HCT116 (cell line): ENCODE data around the gene PDZRN4.

Experiments
- CEBPB ChIP-seq: IDR thresholded peaks from 2 replicates; pipeline ENCODE4 v1.6.1; 2012; ENCODE audit warnings: low read depth
- EGR1 ChIP-seq: IDR thresholded peaks from 2 replicates; pipeline ENCODE4 v1.6.1; 2012; ENCODE audit warnings: low read depth
- EZH2 ChIP-seq: fragments of 200-600 bp; sonication (generic); IDR thresholded peaks from 2 replicates; pipeline ENCODE4 v1.6.1; 2017; ENCODE audit warnings: antibody characterized with exemption, mixed run types
- POLR2A ChIP-seq: IDR thresholded peaks from 2 replicates; pipeline ENCODE4 v1.7.0; 2011; ENCODE audit warnings: borderline replicate concordance; ENCODE audit not compliant: insufficient read depth, insufficient read length; ENCODE audit errors: extremely low read depth
- YY1 ChIP-seq: IDR thresholded peaks from 2 replicates; pipeline ENCODE4 v1.6.1; 2011; ENCODE audit warnings: low read length, low read depth, moderate library complexity, mild to moderate bottlenecking; ENCODE audit not compliant: insufficient replicate concordance; ENCODE audit errors: extremely low read depth
- TF ChIP-seq, protein P1 (sequence below), 3 experiments: fragments of 200-600 bp in 1 of 3; sonication (generic) in 1 of 3; IDR thresholded peaks in 2 of 3; conservative IDR thresholded peaks in 1 of 3; 2 replicates each; pipeline ENCODE4 v1.5.1; 2012 to 2017; ENCODE audit warnings: low read depth in 2 of 3, low read length in 2 of 3, antibody characterized with exemption in 1 of 3, borderline replicate concordance in 1 of 3, control low read depth in 1 of 3, mild to moderate bottlenecking in 1 of 3, mixed read lengths in 1 of 3, mixed run types in 1 of 3, moderate library complexity in 1 of 3; ENCODE audit not compliant: insufficient read depth in 1 of 3
- TF ChIP-seq, protein P2 (sequence below): IDR thresholded peaks from 2 replicates; pipeline ENCODE4 v1.6.1; 2012; ENCODE audit warnings: low read depth

DNA sequence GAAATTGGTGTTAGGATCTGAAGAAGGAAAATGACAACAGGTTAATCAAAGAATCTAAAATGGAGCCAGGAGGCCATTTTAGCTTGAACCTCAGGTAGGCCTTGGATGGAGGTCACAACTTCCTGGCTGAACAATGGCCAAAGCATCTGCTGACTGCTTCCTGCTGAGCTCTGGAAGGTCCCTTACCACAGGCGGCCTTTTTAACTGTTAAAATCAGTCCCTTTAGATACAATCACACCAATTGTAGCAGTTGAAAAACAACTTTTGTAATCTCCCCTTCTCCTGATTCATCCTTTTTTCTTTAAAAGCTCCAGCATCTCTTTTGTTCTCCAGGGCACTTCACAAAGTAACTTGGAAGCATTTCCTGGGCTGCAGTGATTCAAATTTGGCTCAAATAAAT is 388.8 kb downstream of the PDZRN4 start:
- TF ChIP-seq, protein P1, sequence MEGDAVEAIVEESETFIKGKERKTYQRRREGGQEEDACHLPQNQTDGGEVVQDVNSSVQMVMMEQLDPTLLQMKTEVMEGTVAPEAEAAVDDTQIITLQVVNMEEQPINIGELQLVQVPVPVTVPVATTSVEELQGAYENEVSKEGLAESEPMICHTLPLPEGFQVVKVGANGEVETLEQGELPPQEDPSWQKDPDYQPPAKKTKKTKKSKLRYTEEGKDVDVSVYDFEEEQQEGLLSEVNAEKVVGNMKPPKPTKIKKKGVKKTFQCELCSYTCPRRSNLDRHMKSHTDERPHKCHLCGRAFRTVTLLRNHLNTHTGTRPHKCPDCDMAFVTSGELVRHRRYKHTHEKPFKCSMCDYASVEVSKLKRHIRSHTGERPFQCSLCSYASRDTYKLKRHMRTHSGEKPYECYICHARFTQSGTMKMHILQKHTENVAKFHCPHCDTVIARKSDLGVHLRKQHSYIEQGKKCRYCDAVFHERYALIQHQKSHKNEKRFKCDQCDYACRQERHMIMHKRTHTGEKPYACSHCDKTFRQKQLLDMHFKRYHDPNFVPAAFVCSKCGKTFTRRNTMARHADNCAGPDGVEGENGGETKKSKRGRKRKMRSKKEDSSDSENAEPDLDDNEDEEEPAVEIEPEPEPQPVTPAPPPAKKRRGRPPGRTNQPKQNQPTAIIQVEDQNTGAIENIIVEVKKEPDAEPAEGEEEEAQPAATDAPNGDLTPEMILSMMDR (IDR thresholded peaks at IDR 0.05 in 2 of 3, conservative IDR thresholded peaks at IDR 0.05 in 1 of 3; ENCODE audit: borderline replicate concordance in 1 of 3, insufficient read depth in 1 of 3, low read depth in 2 of 3, low read length in 2 of 3), result no peak
- TF ChIP-seq YY1, result no peak
- TF ChIP-seq CEBPB, result no peak
- no peak for TF ChIP-seq EZH2
- TF ChIP-seq, protein P2, sequence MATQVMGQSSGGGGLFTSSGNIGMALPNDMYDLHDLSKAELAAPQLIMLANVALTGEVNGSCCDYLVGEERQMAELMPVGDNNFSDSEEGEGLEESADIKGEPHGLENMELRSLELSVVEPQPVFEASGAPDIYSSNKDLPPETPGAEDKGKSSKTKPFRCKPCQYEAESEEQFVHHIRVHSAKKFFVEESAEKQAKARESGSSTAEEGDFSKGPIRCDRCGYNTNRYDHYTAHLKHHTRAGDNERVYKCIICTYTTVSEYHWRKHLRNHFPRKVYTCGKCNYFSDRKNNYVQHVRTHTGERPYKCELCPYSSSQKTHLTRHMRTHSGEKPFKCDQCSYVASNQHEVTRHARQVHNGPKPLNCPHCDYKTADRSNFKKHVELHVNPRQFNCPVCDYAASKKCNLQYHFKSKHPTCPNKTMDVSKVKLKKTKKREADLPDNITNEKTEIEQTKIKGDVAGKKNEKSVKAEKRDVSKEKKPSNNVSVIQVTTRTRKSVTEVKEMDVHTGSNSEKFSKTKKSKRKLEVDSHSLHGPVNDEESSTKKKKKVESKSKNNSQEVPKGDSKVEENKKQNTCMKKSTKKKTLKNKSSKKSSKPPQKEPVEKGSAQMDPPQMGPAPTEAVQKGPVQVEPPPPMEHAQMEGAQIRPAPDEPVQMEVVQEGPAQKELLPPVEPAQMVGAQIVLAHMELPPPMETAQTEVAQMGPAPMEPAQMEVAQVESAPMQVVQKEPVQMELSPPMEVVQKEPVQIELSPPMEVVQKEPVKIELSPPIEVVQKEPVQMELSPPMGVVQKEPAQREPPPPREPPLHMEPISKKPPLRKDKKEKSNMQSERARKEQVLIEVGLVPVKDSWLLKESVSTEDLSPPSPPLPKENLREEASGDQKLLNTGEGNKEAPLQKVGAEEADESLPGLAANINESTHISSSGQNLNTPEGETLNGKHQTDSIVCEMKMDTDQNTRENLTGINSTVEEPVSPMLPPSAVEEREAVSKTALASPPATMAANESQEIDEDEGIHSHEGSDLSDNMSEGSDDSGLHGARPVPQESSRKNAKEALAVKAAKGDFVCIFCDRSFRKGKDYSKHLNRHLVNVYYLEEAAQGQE, result no peak
- TF ChIP-seq POLR2A, result no peak
- no peak for TF ChIP-seq EGR1
